ENCODE measurements around the gene MTAP.

DNA sequence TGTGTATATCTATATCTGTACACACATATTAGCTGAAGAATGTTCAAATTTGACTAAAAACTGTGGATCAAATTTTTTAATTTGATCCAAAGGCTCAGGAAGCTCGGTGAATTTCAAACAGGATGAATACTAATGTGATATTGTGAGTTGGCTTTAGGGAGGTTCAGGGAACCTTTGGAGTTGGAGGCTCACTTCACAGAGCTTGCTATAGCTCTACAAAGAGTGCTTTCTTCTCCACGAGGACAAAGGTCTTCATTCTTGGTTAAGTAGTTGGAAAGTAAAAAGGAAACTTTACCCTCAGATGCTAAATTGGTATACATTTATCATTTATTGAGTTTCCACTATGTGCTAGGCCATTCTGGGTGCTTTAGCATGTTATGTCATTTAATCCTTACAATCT lies 36.3 kb upstream of the MTAP start:
- TF ChIP-seq, protein P1, sequence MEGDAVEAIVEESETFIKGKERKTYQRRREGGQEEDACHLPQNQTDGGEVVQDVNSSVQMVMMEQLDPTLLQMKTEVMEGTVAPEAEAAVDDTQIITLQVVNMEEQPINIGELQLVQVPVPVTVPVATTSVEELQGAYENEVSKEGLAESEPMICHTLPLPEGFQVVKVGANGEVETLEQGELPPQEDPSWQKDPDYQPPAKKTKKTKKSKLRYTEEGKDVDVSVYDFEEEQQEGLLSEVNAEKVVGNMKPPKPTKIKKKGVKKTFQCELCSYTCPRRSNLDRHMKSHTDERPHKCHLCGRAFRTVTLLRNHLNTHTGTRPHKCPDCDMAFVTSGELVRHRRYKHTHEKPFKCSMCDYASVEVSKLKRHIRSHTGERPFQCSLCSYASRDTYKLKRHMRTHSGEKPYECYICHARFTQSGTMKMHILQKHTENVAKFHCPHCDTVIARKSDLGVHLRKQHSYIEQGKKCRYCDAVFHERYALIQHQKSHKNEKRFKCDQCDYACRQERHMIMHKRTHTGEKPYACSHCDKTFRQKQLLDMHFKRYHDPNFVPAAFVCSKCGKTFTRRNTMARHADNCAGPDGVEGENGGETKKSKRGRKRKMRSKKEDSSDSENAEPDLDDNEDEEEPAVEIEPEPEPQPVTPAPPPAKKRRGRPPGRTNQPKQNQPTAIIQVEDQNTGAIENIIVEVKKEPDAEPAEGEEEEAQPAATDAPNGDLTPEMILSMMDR (conservative IDR thresholded peaks at IDR 0.05): no peak
- TF ChIP-seq EZH2 (IDR thresholded peaks at IDR 0.05; ENCODE audit: low read depth): no peak
